Fibroblast of villous mesenchyme (primary cell): Measurements from ENCODE around the gene SORCS2. TPM values are rescaled to one million over a fixed set of nuclear protein-coding genes. Genes with fewer than 3 reads are reported as not detected.

Experiments used
- DNase-seq: peaks from one replicate; pipeline ENCODE4 v3.0.0-alpha.2; 2010; ENCODE audit warnings: low read depth
- H3K4me3 ChIP-seq: 2 replicates; pipeline ENCODE4 v1.5.1; 2011; ENCODE audit warnings: low read depth, mild to moderate bottlenecking, low read length
- total RNA-seq: library from RNA; depleted of rRNA; stranded (reverse); fragments of >200 nt; gene quantifications from 2 replicates; pipeline ENCODE4 v1.2.3, GENCODE V29; 2012
- TF ChIP-seq, protein P1 (sequence below): IDR thresholded peaks from 2 replicates; pipeline ENCODE4 v1.5.1; 2012; ENCODE audit warnings: low read depth, mild to moderate bottlenecking, low read length; ENCODE audit not compliant: insufficient read depth

SORCS2 gene
- total RNA-seq, 1 donor: under 0.01 TPM

DNA sequence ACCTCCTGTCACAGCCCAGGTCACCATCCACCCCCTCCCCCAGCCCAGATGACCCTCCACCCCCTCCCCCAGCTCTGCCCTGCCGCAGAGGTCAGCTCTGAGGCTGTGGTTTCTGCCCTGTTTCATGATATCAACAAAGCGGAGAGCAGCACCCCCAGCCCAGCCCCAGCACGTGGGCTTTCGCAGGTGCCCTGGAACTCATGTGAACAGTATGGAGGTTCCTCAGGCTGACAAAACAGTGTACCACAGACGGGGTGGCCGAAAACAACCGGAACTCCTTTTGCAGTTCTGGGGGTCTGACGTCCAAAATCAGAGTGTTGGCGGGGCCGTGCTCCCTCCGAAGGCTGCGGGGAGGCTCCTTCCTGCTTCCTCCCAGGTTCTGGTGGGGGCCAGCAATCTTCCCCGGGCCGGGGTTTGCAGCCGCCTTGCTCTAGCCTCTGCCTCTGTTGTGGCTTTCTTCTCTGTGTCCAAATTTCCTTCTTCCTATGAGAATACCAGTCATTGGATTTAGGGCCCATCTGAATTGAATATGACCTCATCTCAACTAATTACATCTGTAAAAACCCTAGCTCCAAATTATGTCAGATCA, 250.3 kb downstream of the SORCS2 start:
- no peak overlapping the region for H3K4me3 ChIP-seq
- DNase-seq: no peak
- TF ChIP-seq, protein P1, sequence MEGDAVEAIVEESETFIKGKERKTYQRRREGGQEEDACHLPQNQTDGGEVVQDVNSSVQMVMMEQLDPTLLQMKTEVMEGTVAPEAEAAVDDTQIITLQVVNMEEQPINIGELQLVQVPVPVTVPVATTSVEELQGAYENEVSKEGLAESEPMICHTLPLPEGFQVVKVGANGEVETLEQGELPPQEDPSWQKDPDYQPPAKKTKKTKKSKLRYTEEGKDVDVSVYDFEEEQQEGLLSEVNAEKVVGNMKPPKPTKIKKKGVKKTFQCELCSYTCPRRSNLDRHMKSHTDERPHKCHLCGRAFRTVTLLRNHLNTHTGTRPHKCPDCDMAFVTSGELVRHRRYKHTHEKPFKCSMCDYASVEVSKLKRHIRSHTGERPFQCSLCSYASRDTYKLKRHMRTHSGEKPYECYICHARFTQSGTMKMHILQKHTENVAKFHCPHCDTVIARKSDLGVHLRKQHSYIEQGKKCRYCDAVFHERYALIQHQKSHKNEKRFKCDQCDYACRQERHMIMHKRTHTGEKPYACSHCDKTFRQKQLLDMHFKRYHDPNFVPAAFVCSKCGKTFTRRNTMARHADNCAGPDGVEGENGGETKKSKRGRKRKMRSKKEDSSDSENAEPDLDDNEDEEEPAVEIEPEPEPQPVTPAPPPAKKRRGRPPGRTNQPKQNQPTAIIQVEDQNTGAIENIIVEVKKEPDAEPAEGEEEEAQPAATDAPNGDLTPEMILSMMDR: no peak

- DNase-seq: no peak
- no peak overlapping the region for H3K4me3 ChIP-seq
- TF ChIP-seq, protein P1: no peak
Observed at GRCh38 chr4:7444314-7444713, 252.0 kb downstream of the SORCS2 start.

DNA sequence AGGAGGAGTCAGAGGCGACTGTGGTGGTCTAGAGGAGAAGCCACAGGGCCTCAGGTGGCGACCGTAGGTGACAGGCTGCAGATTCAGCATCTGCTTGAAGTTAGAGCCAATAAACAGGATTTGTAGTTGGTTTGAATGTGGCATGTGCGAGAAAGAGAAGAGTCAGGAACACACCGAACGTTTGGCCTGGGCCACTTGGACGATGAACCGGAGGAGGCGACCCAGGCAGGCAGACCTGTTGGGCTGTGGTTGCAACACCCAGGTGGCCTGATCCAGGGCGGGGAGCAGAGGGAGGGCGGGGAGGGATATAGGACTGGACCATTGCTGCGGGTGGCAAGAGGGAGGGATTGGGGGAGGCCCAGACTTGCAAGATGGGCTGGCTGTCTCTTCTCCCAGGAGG, 252.4 kb downstream of the SORCS2 start:
- DNase-seq: no peak
- no peak overlapping the region for H3K4me3 ChIP-seq
- TF ChIP-seq, protein P1: no peak

- TF ChIP-seq, protein P1: no peak
- no peak for DNase-seq
- H3K4me3 ChIP-seq: no peak overlapping the region
Observed at GRCh38 chr4:7447236-7447635, 254.9 kb downstream of the SORCS2 start.

- TF ChIP-seq, protein P1: no peak
- H3K4me3 ChIP-seq: no peak overlapping the region
- DNase-seq: no peak
Observed at GRCh38 chr4:7448036-7448435, 255.7 kb downstream of the SORCS2 start.

DNA sequence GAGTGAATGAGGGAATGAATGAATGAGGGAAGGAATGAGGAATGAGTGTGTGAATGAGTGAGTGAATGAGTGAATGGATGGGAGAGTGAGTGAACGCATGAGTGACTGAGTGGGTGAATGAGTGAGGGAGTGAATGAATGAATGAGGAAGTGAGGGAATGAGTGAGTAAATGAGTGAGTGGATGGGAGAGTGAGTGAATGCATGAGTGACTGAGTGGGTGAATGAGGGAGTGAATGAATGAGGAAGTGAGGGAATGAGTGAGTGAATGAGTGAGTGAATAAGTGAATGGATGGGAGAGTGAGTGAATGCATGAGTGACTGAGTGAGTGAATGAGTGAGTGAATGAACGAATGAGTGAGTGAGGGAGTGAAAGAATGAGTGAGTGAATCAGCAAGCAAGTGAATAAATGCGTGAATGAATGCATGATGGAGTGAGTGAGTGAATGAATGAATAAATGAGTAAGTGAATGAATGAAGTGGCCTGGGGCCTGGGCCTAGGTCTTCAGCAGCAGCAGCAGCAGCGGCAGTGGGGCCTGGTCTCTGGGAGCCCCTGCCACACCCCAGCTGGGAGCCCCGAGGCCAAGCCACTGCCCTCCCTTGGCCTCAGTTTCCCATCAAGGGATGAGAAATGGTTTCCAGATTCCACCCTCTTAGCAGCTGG, 258.6 kb downstream of the SORCS2 start:
- TF ChIP-seq, protein P1: no peak
- no peak for DNase-seq
- H3K4me3 ChIP-seq: no peak overlapping the region

- TF ChIP-seq, protein P1: no peak
- no peak overlapping the region for H3K4me3 ChIP-seq
- DNase-seq: no peak
Observed at GRCh38 chr4:7451434-7451789, 259.1 kb downstream of the SORCS2 start.
